ENCODE results near the gene USP27X. TPM values are rescaled to one million over a fixed set of nuclear protein-coding genes. Genes with fewer than 3 reads are reported as not detected.

USP27X gene
- total and polyA plus RNA-seq, 2 of the 8 experiments (the other 6 are each of a cell fraction or from before 2014, with no cell fraction given) = 3.8 to 4.7 TPM

DNA sequence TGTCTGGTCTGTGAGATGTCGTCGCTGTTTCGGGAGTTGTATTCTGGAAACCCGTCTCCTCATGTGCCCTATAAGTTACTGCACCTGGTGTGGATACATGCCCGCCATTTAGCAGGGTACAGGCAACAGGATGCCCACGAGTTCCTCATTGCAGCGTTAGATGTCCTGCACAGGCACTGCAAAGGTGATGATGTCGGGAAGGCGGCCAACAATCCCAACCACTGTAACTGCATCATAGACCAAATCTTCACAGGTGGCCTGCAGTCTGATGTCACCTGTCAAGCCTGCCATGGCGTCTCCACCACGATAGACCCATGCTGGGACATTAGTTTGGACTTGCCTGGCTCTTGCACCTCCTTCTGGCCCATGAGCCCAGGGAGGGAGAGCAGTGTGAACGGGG is 1.4 kb downstream of the USP27X start:
- Histone ChIP-seq H3K36me3 (ENCODE audit: control insufficient read depth in 2 of 4, insufficient read depth in 4 of 4, low read length in 3 of 4) (no peaks in the 10 kb centered on the region), H3K14ac (ENCODE audit: insufficient read length) (no peak overlapping the region), H3K4me1 (replicated peaks in 1 of 4; ENCODE audit: control insufficient read depth in 3 of 4, insufficient read depth in 4 of 4, low read length in 3 of 4) (peaks cover 0 to 5% (median 3%) of the 10 kb centered on the region in 4 experiments; a peak in 3 of 7 replicates), H3K23ac (ENCODE audit: insufficient read length) (no peak overlapping the region), H3K4me3 (ENCODE audit: extremely low read depth in 1 of 4, insufficient read depth in 2 of 4, low read depth in 3 of 4, low read length in 4 of 4) (peak overlapping the region in 3 of 4 experiments; percentile 43 to 82 (median 74); a peak in 2 of 8 replicates), H3K56ac (replicated peaks; ENCODE audit: insufficient read length, low read depth, low read length) (no peak overlapping the region), H3K79me1 (ENCODE audit: low read depth, low read length) (no peaks in the 10 kb centered on the region), H4K5ac (ENCODE audit: insufficient read length, low read depth, low read length) (no peak overlapping the region), H3K9me3 (ENCODE audit: insufficient read depth in 2 of 2, low read depth in 1 of 2, low read length in 1 of 2) (no peaks in the 10 kb centered on the region), H2BK5ac (ENCODE audit: low read depth, low read length) (no peak overlapping the region), H3K18ac (ENCODE audit: extremely low read depth, low read length) (no peak overlapping the region), H3K27me3 (replicated peaks in 1 of 4; ENCODE audit: control insufficient read depth in 3 of 4, extremely low read depth in 1 of 4, insufficient read depth in 3 of 4, low read length in 3 of 4) (no peaks in the 10 kb centered on the region; a peak in 3 of 7 replicates), H2BK20ac (ENCODE audit: low read length) (no peak overlapping the region), H2BK15ac (ENCODE audit: low read length) (no peak overlapping the region), H3K79me2 (ENCODE audit: control insufficient read depth in 1 of 2, insufficient read depth in 2 of 2, low read length in 2 of 2) (0 out of 4 replicates have a peak, but pooled peaks cover 0 to 2% of the 10 kb centered on the region in 2 experiments), H2BK12ac (ENCODE audit: low read depth, low read length) (no peak overlapping the region), H2AFZ (ENCODE audit: low read length) (no peak overlapping the region), H3K9ac (replicated peaks in 1 of 4; ENCODE audit: extremely low read depth in 1 of 4, low read depth in 3 of 4, low read length in 3 of 4) (no peak overlapping the region), H3K23me2 (ENCODE audit: low read depth, low read length) (peaks cover 3% of the 10 kb centered on the region; the same call in 1 of the 2 replicates), H3K4ac (replicated peaks; ENCODE audit: insufficient read length, low read depth, low read length) (no peak overlapping the region), H2BK120ac (replicated peaks; ENCODE audit: low read depth, low read length) (no peak overlapping the region), H3K4me2 (ENCODE audit: insufficient read depth in 1 of 2, low read depth in 2 of 2, low read length in 2 of 2) (peak overlapping the region; percentile 72 to 88; a peak in 2 of 4 replicates), H4K91ac (replicated peaks; ENCODE audit: insufficient read length, low read length) (no peak overlapping the region), H3K27ac (ENCODE audit: low read depth, low read length) (no peak overlapping the region), H2AK5ac (ENCODE audit: low read depth, low read length) (no peak overlapping the region), H4K8ac (ENCODE audit: extremely low read depth, insufficient read depth, low read length) (no peak overlapping the region), H4K20me1 (replicated peaks in 1 of 2; ENCODE audit: control insufficient read depth in 1 of 2, insufficient read depth in 2 of 2, low read length in 2 of 2) (no peaks in the 10 kb centered on the region)
- FAIRE-seq (no peak), DNase-seq (ENCODE audit: low read depth in 1 of 2, low spot score in 2 of 2) (no peak)
- WGBS, 2 experiments (ENCODE audit: extremely low coverage in 1 of 2, insufficient coverage in 1 of 2, insufficient read length in 1 of 2, insufficient replicate concordance in 2 of 2, low coverage in 1 of 2, low lambda C conversion rate in 2 of 2, missing lambda C conversion rate in 1 of 2) = 94% methylated on average over 11 of the region's 12 CpGs; no CpG with 5 or more reads in 1 of the 2 experiments
- ChIA-PET CTCF (ENCODE audit: partially characterized antibody) (interaction anchor here (0.9 kb wide), 1 partner anchor 39 kb away, joined by 3 read pairs; no protein-coding TSS in a partner anchor), POLR2A (ENCODE audit: partially characterized antibody) (no interaction called here)
- TF ChIP-seq TAF7 (optimal IDR thresholded peaks at IDR 0.05; ENCODE audit: borderline replicate concordance, low read depth, low read length) (no peak), KDM4A (IDR thresholded peaks at IDR 0.05; ENCODE audit: low read depth, low read length, severe bottlenecking) (no peak)
